NCI-H460 (cell line): ENCODE data around the gene CLEC4G. TPM values are rescaled to one million over a fixed set of nuclear protein-coding genes. Genes with fewer than 3 reads are reported as not detected.

Source experiments
- DNase-seq: peaks from one replicate; pipeline ENCODE4 v3.0.0-alpha.2; 2016; ENCODE audit warnings: low read depth; ENCODE audit errors: extremely low read depth
- total RNA-seq: library from RNA; depleted of rRNA; stranded (reverse); fragments of >200 nt; shearing (Covaris generic); gene quantifications from 2 replicates; pipeline ENCODE4 v1.2.3, GENCODE V29; 2014

CLEC4G gene
- total RNA-seq, 1 experiment from 2014 or later: not detected

- DNase-seq: no peak
Measured at GRCh38 chr19:7699003-7699402, 32.9 kb downstream of the CLEC4G start.

GRCh38 chr19:7698583-7698982, 33.3 kb downstream of the CLEC4G start:
- no peak for DNase-seq

GRCh38 chr19:7697721-7698287, 34.1 kb downstream of the CLEC4G start:
- DNase-seq: no peak

GRCh38 chr19:7694499-7694898, 37.4 kb downstream of the CLEC4G start:
- no peak for DNase-seq

GRCh38 chr19:7692417-7693088, 39.4 kb downstream of the CLEC4G start:
- no peak for DNase-seq

- DNase-seq: no peak
Measured at GRCh38 chr19:7691497-7691896, 40.4 kb downstream of the CLEC4G start.

- DNase-seq: no peak
Measured at GRCh38 chr19:7690779-7691258, 41.1 kb downstream of the CLEC4G start.

GRCh38 chr19:7689165-7689564, 42.7 kb downstream of the CLEC4G start:
- DNase-seq: no peak

- DNase-seq: no peak
Measured at GRCh38 chr19:7687177-7687576, 44.7 kb downstream of the CLEC4G start.

- no peak for DNase-seq
Measured at GRCh38 chr19:7685546-7686445, 46.1 kb downstream of the CLEC4G start.

GRCh38 chr19:7682175-7682855, 49.6 kb downstream of the CLEC4G start:
- no peak for DNase-seq

- peak; percentile 72 for DNase-seq
Measured at GRCh38 chr19:7681340-7682174, 50.4 kb downstream of the CLEC4G start.

GRCh38 chr19:7680606-7681339, 51.1 kb downstream of the CLEC4G start, which contains the start of gene TRAPPC5:
TSS of gene TRAPPC5 (plus strand) at chr19:7680833. CDS start at chr19:7682254, 1,421 bp downstream.
- peak; percentile 66 for DNase-seq

- no peak for DNase-seq
Measured at GRCh38 chr19:7679771-7680605, 51.9 kb downstream of the CLEC4G start.

GRCh38 chr19:7678971-7679751, 52.7 kb downstream of the CLEC4G start:
- DNase-seq: no peak
